SJSA1 (cell line): ENCODE data around the gene B4GALNT3. TPM values are rescaled to one million over a fixed set of nuclear protein-coding genes. Genes with fewer than 3 reads are reported as not detected.

Experiments
- DNase-seq, 2 experiments: peaks; one replicate each; pipeline ENCODE4 v3.0.0-alpha.2; 2015 to 2020; ENCODE audit warnings: low spot score in 2 of 2, low read depth in 1 of 2
- H3K27ac ChIP-seq: fragments of 250-450 bp; sonication (Bioruptor Pico); 2 replicates; pipeline ENCODE4 v1.5.1; 2020; ENCODE audit warnings: mild to moderate bottlenecking, moderate library complexity
- H3K27me3 ChIP-seq: fragments of 250-450 bp; sonication (Bioruptor Pico); replicated peaks from 2 replicates; pipeline ENCODE4 v1.5.1; 2020; ENCODE audit warnings: mild to moderate bottlenecking, moderate library complexity
- H3K36me3 ChIP-seq: fragments of 250-450 bp; sonication (Bioruptor Pico); 2 replicates; pipeline ENCODE4 v1.5.1; 2020; ENCODE audit warnings: mild to moderate bottlenecking
- H3K4me1 ChIP-seq: fragments of 250-450 bp; sonication (Bioruptor Pico); replicated peaks from 2 replicates; pipeline ENCODE4 v1.6.1; 2021; ENCODE audit warnings: mild to moderate bottlenecking
- H3K4me3 ChIP-seq: fragments of 250-450 bp; sonication (Bioruptor Pico); 2 replicates; pipeline ENCODE4 v1.5.1; 2020; ENCODE audit warnings: mild to moderate bottlenecking
- H3K9me3 ChIP-seq: fragments of 250-450 bp; sonication (Bioruptor Pico); replicated peaks from 2 replicates; pipeline ENCODE4 v1.5.1; 2020; ENCODE audit warnings: mild to moderate bottlenecking
- total RNA-seq: library from RNA; depleted of rRNA; stranded (reverse); fragments of >200 nt; shearing (Covaris generic); gene quantifications from 2 replicates; pipeline ENCODE4 v1.2.3, GENCODE V29; 2014

B4GALNT3 gene
- total RNA-seq, 1 experiment from 2014 or later, result not detected

DNA sequence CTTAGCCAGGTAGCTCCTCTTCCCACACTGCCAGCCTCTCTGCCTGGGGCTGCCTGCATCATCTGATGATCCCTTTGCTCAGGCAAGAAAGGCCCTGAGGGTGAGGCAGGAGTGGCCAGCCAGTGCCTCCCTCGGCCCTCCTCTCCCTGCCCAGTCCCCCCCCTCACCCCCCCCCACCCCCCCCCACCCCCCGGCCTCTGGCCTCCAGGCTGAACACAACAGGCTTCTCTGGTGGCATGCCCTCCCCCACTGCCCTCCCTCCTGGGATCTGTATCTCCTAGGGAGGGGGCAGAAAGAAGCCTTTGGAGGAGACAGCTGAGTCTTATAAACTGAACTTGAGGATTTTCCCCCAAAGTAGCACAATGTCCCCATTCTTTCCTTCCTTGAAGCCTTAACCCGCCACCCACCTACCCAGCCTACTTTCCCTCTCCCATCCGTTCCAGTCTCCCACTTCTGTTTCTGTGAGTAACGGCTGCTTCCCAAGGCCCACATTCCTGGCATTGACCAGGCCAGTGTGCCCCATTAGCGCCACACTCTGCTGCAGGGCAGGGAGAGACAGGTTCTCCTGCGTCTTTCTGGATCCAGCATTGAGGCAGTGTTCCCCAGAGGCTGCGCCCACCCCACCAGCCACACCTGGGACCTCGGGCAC, 82.1 kb downstream of the B4GALNT3 start:
- 0 out of 2 replicates have a peak, but pooled peaks cover 5% of the 10 kb centered on the region for H3K27me3 ChIP-seq
- no peaks in the 10 kb centered on the region for H3K9me3 ChIP-seq
- DNase-seq, result no peak
- no peak overlapping the region for H3K27ac ChIP-seq
- peaks cover 5% of the 10 kb centered on the region for H3K4me1 ChIP-seq
- H3K36me3 ChIP-seq, result no peaks in the 10 kb centered on the region
- no peak overlapping the region for H3K4me3 ChIP-seq

DNA sequence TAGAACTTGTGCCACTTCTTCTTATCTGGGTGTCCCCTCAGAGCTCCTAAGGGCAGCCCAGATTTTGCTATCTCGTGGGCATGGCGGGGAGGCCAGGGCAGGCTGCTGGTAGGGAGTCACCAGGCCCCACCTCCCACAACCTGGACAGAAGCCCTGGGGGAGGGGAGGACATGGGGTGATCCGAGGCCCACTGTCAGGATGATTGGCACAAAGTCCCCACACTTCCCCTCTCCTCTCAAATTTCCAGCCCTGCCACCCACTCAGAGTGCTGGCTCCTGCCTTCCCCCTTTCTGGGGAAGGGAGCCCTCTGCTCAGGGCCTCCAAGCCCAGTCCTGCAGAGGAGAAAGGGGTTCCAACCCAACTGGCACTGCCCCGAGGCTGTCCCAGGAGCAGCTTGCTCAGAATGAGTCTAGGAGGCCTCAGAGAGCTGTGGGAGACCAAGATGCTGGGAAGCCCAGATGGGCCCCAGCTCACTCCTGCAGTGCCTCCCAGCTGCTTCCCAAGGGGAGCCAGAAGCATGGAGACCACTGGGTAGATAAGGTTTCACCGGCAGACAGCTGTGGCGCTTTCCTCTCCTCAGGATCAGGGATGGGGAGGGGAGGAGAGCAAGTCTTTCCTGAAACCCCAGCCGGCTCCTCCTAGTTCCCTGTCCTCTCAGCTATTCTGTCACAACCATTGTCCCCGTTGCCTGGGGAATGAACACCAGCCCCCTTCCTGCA, 82.8 kb downstream of the B4GALNT3 start:
- no peaks in the 10 kb centered on the region for H3K36me3 ChIP-seq
- no peak for DNase-seq
- no peaks in the 10 kb centered on the region for H3K9me3 ChIP-seq
- H3K27me3 ChIP-seq, result peaks cover 5% of the 10 kb centered on the region; the same call in 1 of the 2 replicates
- H3K4me3 ChIP-seq, result no peak overlapping the region
- H3K4me1 ChIP-seq, result peaks cover 9% of the 10 kb centered on the region
- no peak overlapping the region for H3K27ac ChIP-seq

- Histone ChIP-seq H3K4me1 (peaks cover 9% of the 10 kb centered on the region), H3K9me3 (no peaks in the 10 kb centered on the region), H3K27ac (no peak overlapping the region), H3K4me3 (no peak overlapping the region), H3K27me3 (peaks cover 5% of the 10 kb centered on the region; the same call in 1 of the 2 replicates), H3K36me3 (no peaks in the 10 kb centered on the region)
- no peak for DNase-seq
Measured at GRCh38 chr12:543114-543451, 83.3 kb downstream of the B4GALNT3 start.

DNA sequence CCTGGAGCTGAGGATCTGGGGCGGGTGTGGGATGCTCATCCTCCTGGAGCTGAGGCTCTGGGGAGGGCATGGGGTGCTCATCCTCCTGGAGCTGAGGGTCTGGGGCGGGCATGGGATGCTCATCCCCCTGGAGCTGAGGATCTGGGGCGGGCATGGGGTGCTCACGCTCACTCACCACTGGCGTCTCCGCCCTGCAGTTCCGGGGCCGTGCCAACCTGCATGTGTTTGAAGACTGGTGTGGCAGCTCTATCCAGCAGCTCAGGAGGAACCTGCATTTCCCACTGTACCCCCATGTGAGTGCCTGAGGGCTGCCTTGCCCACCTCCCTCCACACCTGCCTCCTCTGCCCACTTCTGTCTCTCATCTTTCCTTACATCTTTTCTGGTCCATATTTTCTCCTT, 84.4 kb downstream of the B4GALNT3 start:
- no peak overlapping the region for H3K4me3 ChIP-seq
- H3K9me3 ChIP-seq, result no peaks in the 10 kb centered on the region
- peaks cover 5% of the 10 kb centered on the region; the same call in 1 of the 2 replicates for H3K27me3 ChIP-seq
- no peak overlapping the region for H3K27ac ChIP-seq
- no peak for DNase-seq
- no peaks in the 10 kb centered on the region for H3K36me3 ChIP-seq
- H3K4me1 ChIP-seq, result peaks cover 6% of the 10 kb centered on the region

DNA sequence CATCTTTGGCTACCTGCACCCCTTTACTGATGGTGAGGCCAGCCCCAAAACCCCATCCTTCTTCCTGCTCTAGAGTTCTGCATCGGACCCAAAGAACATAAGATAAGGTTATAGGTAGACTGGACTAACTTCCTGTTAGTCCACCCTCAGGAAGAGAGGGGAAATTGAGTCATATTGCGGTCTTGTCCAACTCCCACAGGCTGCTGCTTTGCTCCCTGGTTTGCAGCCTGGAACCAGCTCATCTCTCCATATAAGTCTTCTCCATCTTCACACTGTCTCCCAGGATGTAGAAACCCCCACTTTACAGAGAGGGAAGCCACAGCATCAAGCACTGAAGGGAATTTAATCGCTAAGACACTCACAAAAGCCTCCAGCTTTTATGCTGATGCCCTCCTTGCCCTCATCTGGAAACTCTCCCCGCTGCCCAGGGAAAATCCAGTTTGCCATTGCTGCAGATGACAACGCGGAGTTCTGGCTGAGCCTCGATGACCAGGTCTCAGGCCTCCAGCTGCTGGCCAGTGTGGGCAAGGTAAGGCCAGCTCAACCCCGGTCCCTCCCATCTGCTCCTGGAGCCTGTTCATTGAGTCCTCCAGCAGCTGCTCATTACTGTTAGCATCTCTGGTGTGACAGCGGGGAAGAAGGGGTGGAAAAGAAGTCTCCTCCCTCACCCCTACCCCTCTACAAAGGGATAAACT, 85.3 kb downstream of the B4GALNT3 start:
- Histone ChIP-seq H3K27me3 (peaks cover 5% of the 10 kb centered on the region; the same call in 1 of the 2 replicates), H3K4me1 (peaks cover 6% of the 10 kb centered on the region), H3K36me3 (no peaks in the 10 kb centered on the region), H3K9me3 (no peaks in the 10 kb centered on the region), H3K4me3 (no peak overlapping the region), H3K27ac (no peak overlapping the region)
- no peak for DNase-seq

DNA sequence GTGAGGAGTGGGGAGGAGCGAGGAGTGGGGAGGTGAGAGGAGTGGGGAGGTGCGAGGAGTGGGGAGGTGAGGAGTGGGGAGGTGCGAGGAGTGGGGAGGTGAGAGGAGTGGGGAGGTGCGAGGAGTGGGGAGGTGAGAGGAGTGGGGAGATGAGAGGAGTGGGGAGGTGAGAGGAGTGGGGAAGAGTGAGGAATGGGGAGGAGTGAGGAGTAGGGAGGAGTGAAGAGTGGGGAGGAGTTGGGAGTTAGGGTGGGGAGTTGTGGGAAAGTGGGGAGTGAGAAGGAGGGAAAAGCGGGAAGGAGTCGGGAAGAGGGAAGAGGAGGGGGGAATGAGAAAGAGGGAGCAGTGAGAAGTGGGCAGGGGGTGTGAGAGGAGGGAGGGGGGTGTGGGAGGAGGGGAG, 86.1 kb downstream of the B4GALNT3 start:
- H3K4me3 ChIP-seq, result no peak overlapping the region

DNA sequence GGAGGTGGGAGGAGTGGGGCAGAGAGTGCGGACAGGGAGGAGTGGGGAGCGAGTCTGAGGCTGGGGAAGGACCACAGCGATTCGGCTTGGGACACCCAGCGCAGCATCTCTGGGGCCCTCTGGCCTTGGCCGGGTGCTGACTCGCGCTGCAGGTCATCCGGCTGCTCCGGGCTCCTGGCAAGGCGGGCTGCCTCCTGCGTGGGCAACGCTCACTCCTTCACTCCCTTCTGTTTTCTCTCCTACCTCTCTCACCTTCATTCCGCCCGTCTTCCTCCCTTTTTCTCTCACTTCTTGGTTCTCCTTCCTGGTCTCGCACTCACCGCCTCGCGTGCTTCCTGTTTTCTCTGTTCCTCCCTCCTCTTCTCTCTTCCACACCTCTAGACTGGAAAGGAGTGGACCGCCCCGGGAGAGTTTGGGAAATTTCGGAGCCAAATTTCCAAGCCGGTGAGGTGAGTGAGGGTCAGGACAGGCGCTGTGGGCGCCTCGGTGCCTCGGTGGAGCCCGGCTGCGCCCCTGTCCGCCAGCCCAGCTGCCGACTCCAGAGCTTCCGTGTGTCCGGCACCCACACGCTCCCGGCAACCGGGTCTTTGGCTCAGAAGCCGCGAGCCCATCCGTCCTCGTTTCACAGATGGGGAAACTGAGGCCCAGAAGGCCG, 86.7 kb downstream of the B4GALNT3 start:
- Histone ChIP-seq H3K27ac (no peak overlapping the region), H3K4me1 (peaks cover 6% of the 10 kb centered on the region), H3K27me3 (peaks cover 5% of the 10 kb centered on the region; the same call in 1 of the 2 replicates), H3K36me3 (no peaks in the 10 kb centered on the region), H3K9me3 (no peaks in the 10 kb centered on the region), H3K4me3 (no peak overlapping the region)
- DNase-seq, result no peak

More for the DNA sequence above, 86.1 kb downstream of the B4GALNT3 start:
- Histone ChIP-seq H3K27ac (no peak overlapping the region), H3K27me3 (peaks cover 5% of the 10 kb centered on the region; the same call in 1 of the 2 replicates), H3K36me3 (no peaks in the 10 kb centered on the region), H3K4me1 (peaks cover 6% of the 10 kb centered on the region), H3K9me3 (no peaks in the 10 kb centered on the region)
- DNase-seq, result no peak

GRCh38 chr12:546920-547845, 87.4 kb downstream of the B4GALNT3 start:
- H3K9me3 ChIP-seq, result no peaks in the 10 kb centered on the region; the same call in 1 of the 2 replicates
- peaks cover 6% of the 10 kb centered on the region for H3K4me1 ChIP-seq
- no peaks in the 10 kb centered on the region for H3K36me3 ChIP-seq
- H3K27ac ChIP-seq, result no peak overlapping the region
- no peak overlapping the region for H3K4me3 ChIP-seq
- peaks cover 5% of the 10 kb centered on the region; the same call in 1 of the 2 replicates for H3K27me3 ChIP-seq
- peak; percentile 67 to 74 for DNase-seq

GRCh38 chr12:547883-548470, 88.2 kb downstream of the B4GALNT3 start:
- Histone ChIP-seq H3K4me1 (peaks cover 6% of the 10 kb centered on the region), H3K4me3 (no peak overlapping the region), H3K27me3 (peaks cover 5% of the 10 kb centered on the region; the same call in 1 of the 2 replicates), H3K36me3 (no peaks in the 10 kb centered on the region), H3K9me3 (no peaks in the 10 kb centered on the region; the same call in 1 of the 2 replicates), H3K27ac (no peak overlapping the region)
- no peak for DNase-seq

DNA sequence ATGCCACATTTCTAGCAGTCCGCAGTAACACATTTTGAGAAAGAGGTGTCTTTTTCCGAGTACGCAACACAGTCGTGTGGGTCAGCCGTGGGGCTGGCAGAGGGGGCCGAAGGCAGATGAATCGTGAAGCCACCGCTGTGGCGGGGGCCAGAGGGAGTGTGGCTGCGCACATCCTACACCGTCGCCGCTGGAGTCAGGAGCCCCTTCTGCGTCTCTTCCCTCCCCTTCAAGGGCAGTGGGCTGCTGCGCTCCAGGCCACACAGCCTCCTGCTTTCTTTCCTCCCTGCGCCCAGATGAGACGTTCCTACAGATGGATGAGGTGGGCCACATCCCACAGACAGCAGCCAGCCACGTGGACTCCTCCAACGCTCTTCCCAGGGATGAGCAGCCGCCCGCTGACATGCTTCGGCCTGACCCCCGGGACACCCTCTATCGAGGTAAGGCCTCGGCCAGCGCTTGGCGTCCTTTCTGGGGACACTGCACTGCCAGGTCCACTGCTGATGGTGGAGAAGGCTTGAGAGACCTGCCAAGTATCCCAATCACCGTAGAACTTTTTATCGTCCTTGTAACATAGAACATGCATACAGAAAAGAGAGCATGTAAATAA, 89.8 kb downstream of the B4GALNT3 start:
- Histone ChIP-seq H3K36me3 (no peaks in the 10 kb centered on the region), H3K27ac (no peak overlapping the region), H3K27me3 (peaks cover 5% of the 10 kb centered on the region; the same call in 1 of the 2 replicates), H3K9me3 (no peaks in the 10 kb centered on the region; the same call in 1 of the 2 replicates), H3K4me1 (peaks cover 6% of the 10 kb centered on the region), H3K4me3 (no peak overlapping the region)
- DNase-seq, result no peak

GRCh38 chr12:550473-551260, 90.9 kb downstream of the B4GALNT3 start:
- no peaks in the 10 kb centered on the region for H3K36me3 ChIP-seq
- no peak overlapping the region for H3K27ac ChIP-seq
- H3K4me1 ChIP-seq, result peaks cover 6% of the 10 kb centered on the region
- no peak overlapping the region for H3K4me3 ChIP-seq
- DNase-seq, result no peak
- H3K27me3 ChIP-seq, result peaks cover 12% of the 10 kb centered on the region; the same call in 1 of the 2 replicates
- H3K9me3 ChIP-seq, result no peaks in the 10 kb centered on the region; the same call in 1 of the 2 replicates
